Endodermal cell (in vitro differentiated cells): ENCODE results near the gene CNTF. TPM values are rescaled to one million over a fixed set of nuclear protein-coding genes. Genes with fewer than 3 reads are reported as not detected.

Experiments used
- DNase-seq: peaks from one replicate; pipeline ENCODE4 v3.0.0-alpha.2; 2017
- H3K27ac ChIP-seq: 2 replicates; pipeline ENCODE4 v1.5.1; 2013; ENCODE audit warnings: mild to moderate bottlenecking, low read depth, low read length, moderate library complexity
- H3K27me3 ChIP-seq: 2 replicates; pipeline ENCODE4 v1.6.1; 2013; ENCODE audit warnings: mild to moderate bottlenecking, low read length, moderate library complexity; ENCODE audit not compliant: insufficient read depth, control insufficient read depth, poor library complexity, severe bottlenecking
- H3K36me3 ChIP-seq: 2 replicates; pipeline ENCODE4 v1.7.0; 2013; ENCODE audit warnings: mild to moderate bottlenecking, low read length, moderate library complexity; ENCODE audit not compliant: control insufficient read depth, insufficient read depth
- H3K4me1 ChIP-seq: one replicate; pipeline ENCODE4 v1.7.0; 2013; ENCODE audit warnings: low read length; ENCODE audit not compliant: control insufficient read depth, insufficient read depth
- H3K4me3 ChIP-seq: 2 replicates; pipeline ENCODE4 v1.5.1; 2013; ENCODE audit warnings: mild to moderate bottlenecking, low read length, moderate library complexity
- H3K9ac ChIP-seq: 2 replicates; pipeline ENCODE4 v1.6.1; 2013; ENCODE audit warnings: mild to moderate bottlenecking, low read length, moderate library complexity; ENCODE audit not compliant: poor library complexity, severe bottlenecking; ENCODE audit errors: extremely low read depth
- H3K9me3 ChIP-seq: 2 replicates; pipeline ENCODE4 v1.6.1; 2013; ENCODE audit warnings: mild to moderate bottlenecking, low read length, moderate library complexity; ENCODE audit not compliant: control insufficient read depth
- H3K27ac Mint-ChIP-seq: 2 replicates; pipeline ENCODE4 v1.8.0; 2020; ENCODE audit warnings: mixed read lengths
- H3K27me3 Mint-ChIP-seq: 2 replicates; pipeline ENCODE4 v1.8.0; 2021; ENCODE audit warnings: mild to moderate bottlenecking, mixed read lengths; ENCODE audit not compliant: insufficient read depth
- H3K36me3 Mint-ChIP-seq: 2 replicates; pipeline ENCODE4 v1.8.0; 2020; ENCODE audit warnings: low read depth, mixed read lengths
- H3K4me1 Mint-ChIP-seq: 2 replicates; pipeline ENCODE4 v1.8.0; 2020; ENCODE audit warnings: mixed read lengths
- H3K4me3 Mint-ChIP-seq: 2 replicates; pipeline ENCODE4 v1.8.0; 2020; ENCODE audit warnings: mild to moderate bottlenecking, moderate library complexity, mixed read lengths
- H3K9me3 Mint-ChIP-seq: 2 replicates; pipeline ENCODE4 v1.8.0; 2020; ENCODE audit warnings: mild to moderate bottlenecking, mixed read lengths
- WGBS, 2 experiments: methylation state at CpG; one replicate each; pipeline versions ENCODE4 v1.1.5 to v1.1.7; 2013; ENCODE audit warnings: missing lambda C conversion rate in 2 of 2, mixed read lengths in 1 of 2; ENCODE audit not compliant: insufficient coverage in 1 of 2, insufficient read length in 1 of 2; 5-methylcytosine and 5-hydroxymethylcytosine counted together
- total RNA-seq, 2 donors: library from RNA; stranded (reverse); fragmentation: NEBNext Ultra II Directional in 1 of 2; extraction: Animal tissue kit (Norgen Biotek cat#: 25700) in 1 of 2; gene quantifications; 2 replicates in 1 of 2; 3 replicates in 1 of 2; pipeline ENCODE4 v1.2.1, GENCODE V29; 2021
- TF ChIP-seq, protein P1 (sequence below): fragments of 200-600 bp; sonication (generic); conservative IDR thresholded peaks from 2 replicates; pipeline ENCODE4 v1.5.0; 2021; ENCODE audit warnings: antibody characterized with exemption, mild to moderate bottlenecking

The CNTF gene
- total RNA-seq, 2 donors from 2014 or later, result 1.7 to 3.7 TPM

DNA sequence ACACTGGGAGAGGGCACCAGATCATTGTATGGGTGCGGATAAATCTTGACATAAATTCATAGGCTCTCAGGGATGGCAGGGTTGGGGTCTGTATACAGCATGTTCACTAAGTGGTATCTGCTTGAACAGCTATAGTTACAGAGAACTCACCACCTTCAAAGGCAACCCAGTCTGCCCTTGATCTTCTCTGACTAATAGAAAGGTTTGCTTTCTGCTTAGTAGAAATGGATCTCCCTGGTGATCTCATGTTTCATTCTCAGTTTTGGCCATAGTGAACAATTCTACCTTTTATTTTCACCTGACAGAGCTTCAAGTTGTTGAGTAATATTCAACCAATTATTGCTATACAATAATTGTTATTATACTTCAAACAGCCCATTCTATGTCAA lies 32.4 kb downstream of the CNTF start:
- Mint-ChIP-seq H3K36me3 (no peaks in the 10 kb centered on the region), H3K4me1 (peaks cover 6% of the 10 kb centered on the region), H3K4me3 (no peak overlapping the region), H3K27me3 (peaks cover 7% of the 10 kb centered on the region), H3K27ac (no peak overlapping the region), H3K9me3 (no peaks in the 10 kb centered on the region)
- TF ChIP-seq, protein P1, sequence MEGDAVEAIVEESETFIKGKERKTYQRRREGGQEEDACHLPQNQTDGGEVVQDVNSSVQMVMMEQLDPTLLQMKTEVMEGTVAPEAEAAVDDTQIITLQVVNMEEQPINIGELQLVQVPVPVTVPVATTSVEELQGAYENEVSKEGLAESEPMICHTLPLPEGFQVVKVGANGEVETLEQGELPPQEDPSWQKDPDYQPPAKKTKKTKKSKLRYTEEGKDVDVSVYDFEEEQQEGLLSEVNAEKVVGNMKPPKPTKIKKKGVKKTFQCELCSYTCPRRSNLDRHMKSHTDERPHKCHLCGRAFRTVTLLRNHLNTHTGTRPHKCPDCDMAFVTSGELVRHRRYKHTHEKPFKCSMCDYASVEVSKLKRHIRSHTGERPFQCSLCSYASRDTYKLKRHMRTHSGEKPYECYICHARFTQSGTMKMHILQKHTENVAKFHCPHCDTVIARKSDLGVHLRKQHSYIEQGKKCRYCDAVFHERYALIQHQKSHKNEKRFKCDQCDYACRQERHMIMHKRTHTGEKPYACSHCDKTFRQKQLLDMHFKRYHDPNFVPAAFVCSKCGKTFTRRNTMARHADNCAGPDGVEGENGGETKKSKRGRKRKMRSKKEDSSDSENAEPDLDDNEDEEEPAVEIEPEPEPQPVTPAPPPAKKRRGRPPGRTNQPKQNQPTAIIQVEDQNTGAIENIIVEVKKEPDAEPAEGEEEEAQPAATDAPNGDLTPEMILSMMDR, result no peak
- Histone ChIP-seq H3K9me3 (no peaks in the 10 kb centered on the region), H3K27ac (no peak overlapping the region), H3K4me1 (no peaks in the 10 kb centered on the region), H3K4me3 (no peak overlapping the region), H3K9ac (no peak overlapping the region), H3K36me3 (no peaks in the 10 kb centered on the region), H3K27me3 (no peaks in the 10 kb centered on the region)
- DNase-seq, result no peak
- 100% methylated on average over 1 of the region's 1 CpG for WGBS, 2 experiments

DNA sequence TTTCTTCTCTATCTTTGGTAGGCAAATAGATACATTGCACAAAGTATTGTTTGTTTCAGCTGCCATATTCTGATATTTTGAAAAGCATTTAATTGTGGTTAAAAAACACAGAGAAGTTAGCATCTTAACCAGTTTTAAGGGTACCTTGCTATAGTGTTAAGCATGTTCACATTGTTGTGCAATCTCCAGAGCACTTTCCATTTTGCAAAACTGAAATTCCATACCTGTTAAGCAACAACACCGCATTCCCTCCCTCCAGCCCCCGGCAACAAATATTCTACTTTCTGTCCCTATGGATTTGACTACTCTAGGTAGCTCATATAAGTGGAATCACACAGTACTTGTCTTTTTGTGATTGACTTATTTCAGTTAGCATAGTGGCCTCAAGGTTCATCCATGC lies 33.9 kb downstream of the CNTF start:
- no peaks in the 10 kb centered on the region for H3K9me3 Mint-ChIP-seq
- no peaks in the 10 kb centered on the region for H3K4me1 ChIP-seq
- TF ChIP-seq, protein P1, result no peak
- DNase-seq, result no peak
- H3K4me3 ChIP-seq, result no peak overlapping the region
- H3K27ac ChIP-seq, result no peak overlapping the region
- H3K4me1 Mint-ChIP-seq, result peaks cover 6% of the 10 kb centered on the region
- no peaks in the 10 kb centered on the region for H3K36me3 Mint-ChIP-seq
- no peaks in the 10 kb centered on the region for H3K36me3 ChIP-seq
- no peak overlapping the region for H3K4me3 Mint-ChIP-seq
- H3K27ac Mint-ChIP-seq, result no peak overlapping the region
- no peak overlapping the region for H3K9ac ChIP-seq
- 90 to 100% methylated on average over 2 of the region's 2 CpGs for WGBS, 2 experiments
- no peaks in the 10 kb centered on the region for H3K27me3 ChIP-seq
- peaks cover 7% of the 10 kb centered on the region for H3K27me3 Mint-ChIP-seq
- no peaks in the 10 kb centered on the region for H3K9me3 ChIP-seq

DNA sequence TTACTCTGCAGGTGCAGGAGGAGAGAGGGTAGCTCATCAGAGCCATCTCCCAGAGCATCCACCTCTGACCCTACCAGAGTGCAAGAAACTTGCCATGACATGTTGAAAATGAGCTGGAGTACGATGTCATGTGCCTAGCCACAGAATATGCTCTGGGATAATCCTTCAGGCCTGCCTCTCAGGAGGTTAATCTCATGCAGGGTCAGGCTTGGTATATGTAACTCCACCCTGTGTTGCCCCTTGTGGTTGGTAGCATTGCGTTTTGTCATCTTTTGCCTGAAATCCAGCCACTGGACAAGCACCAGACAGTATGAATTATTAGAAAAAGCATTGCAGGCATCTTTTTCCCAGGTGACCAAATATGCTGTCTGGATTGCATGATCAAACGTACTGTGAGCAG lies 36.2 kb downstream of the CNTF start:
- Histone ChIP-seq H3K4me1 (no peaks in the 10 kb centered on the region), H3K36me3 (no peaks in the 10 kb centered on the region), H3K9ac (no peak overlapping the region), H3K4me3 (no peak overlapping the region), H3K9me3 (no peaks in the 10 kb centered on the region), H3K27me3 (no peaks in the 10 kb centered on the region), H3K27ac (no peak overlapping the region)
- Mint-ChIP-seq H3K27ac (no peak overlapping the region), H3K4me3 (no peak overlapping the region), H3K9me3 (no peaks in the 10 kb centered on the region), H3K4me1 (no peaks in the 10 kb centered on the region), H3K27me3 (peaks cover 7% of the 10 kb centered on the region), H3K36me3 (no peaks in the 10 kb centered on the region)
- no peak for DNase-seq
- TF ChIP-seq, protein P1, result no peak
- WGBS, 2 experiments, result 67 to 100% methylated on average over 3 of the region's 3 CpGs
